HG02870 (cell line): ENCODE results near the gene PARD3.
"Not testable (repeated sequence)": the region's sequence is repeated elsewhere in the genome, so short reads cannot be mapped to it uniquely, and the experiment has no call there.

Experiments
- ATAC-seq: cut with Tn5 transposase; IDR thresholded peaks from one replicate; pipeline ENCODE4 v1.9.1; 2021; ENCODE audit warnings: mild to moderate bottlenecking, moderate library complexity; ENCODE audit not compliant: unreplicated experiment

Gene PARD3

GRCh38 chr10:34408956-34409355 lies 406.1 kb downstream of the PARD3 start:
- ATAC-seq: no peak

- no peak for ATAC-seq
Observed at GRCh38 chr10:34408381-34408780, 406.7 kb downstream of the PARD3 start.

GRCh38 chr10:34407324-34407805 lies 407.7 kb downstream of the PARD3 start:
- no peak for ATAC-seq

GRCh38 chr10:34406463-34407323 lies 408.4 kb downstream of the PARD3 start:
- ATAC-seq: no peak

GRCh38 chr10:34405611-34406462 lies 409.3 kb downstream of the PARD3 start:
- no peak for ATAC-seq

GRCh38 chr10:34403512-34403911 lies 411.6 kb downstream of the PARD3 start:
- no peak for ATAC-seq

- ATAC-seq: no peak
Observed at GRCh38 chr10:34400075-34400474, 415.0 kb downstream of the PARD3 start.

GRCh38 chr10:34399013-34399412 lies 416.1 kb downstream of the PARD3 start:
- no peak for ATAC-seq

GRCh38 chr10:34397324-34397723 lies 417.8 kb downstream of the PARD3 start:
- no peak for ATAC-seq

- no peak for ATAC-seq
Observed at GRCh38 chr10:34396663-34397062, 418.4 kb downstream of the PARD3 start.

GRCh38 chr10:34392641-34393170 lies 422.4 kb downstream of the PARD3 start:
- no peak for ATAC-seq

- ATAC-seq: not testable (repeated sequence)
Observed at GRCh38 chr10:34391168-34391567, 423.9 kb downstream of the PARD3 start.

- ATAC-seq: no peak
Observed at GRCh38 chr10:34389801-34390200, 425.3 kb downstream of the PARD3 start.

- no peak for ATAC-seq
Observed at GRCh38 chr10:34386921-34387320, 428.2 kb downstream of the PARD3 start.

GRCh38 chr10:34384372-34384771 lies 430.7 kb downstream of the PARD3 start:
- no peak for ATAC-seq

- ATAC-seq: no peak
Observed at GRCh38 chr10:34382626-34383025, 432.5 kb downstream of the PARD3 start.

- no peak for ATAC-seq
Observed at GRCh38 chr10:34380856-34381255, 434.2 kb downstream of the PARD3 start.

GRCh38 chr10:34378297-34378696 lies 436.8 kb downstream of the PARD3 start:
- no peak for ATAC-seq

GRCh38 chr10:34377833-34378232 lies 437.3 kb downstream of the PARD3 start:
- ATAC-seq: no peak

- ATAC-seq: no peak
Observed at GRCh38 chr10:34374356-34375045, 440.6 kb downstream of the PARD3 start.

- no peak for ATAC-seq
Observed at GRCh38 chr10:34373211-34373610, 441.9 kb downstream of the PARD3 start.
